ENCODE results near the gene HHEX.
A peak's percentile ranks its signal among the peaks of the same experiment; 100 is the strongest.

HHEX gene

GRCh38 chr10:92695679-92696605 lies 6.2 kb downstream of the HHEX start:
- peak; percentile 75 for DNase-seq

DNA sequence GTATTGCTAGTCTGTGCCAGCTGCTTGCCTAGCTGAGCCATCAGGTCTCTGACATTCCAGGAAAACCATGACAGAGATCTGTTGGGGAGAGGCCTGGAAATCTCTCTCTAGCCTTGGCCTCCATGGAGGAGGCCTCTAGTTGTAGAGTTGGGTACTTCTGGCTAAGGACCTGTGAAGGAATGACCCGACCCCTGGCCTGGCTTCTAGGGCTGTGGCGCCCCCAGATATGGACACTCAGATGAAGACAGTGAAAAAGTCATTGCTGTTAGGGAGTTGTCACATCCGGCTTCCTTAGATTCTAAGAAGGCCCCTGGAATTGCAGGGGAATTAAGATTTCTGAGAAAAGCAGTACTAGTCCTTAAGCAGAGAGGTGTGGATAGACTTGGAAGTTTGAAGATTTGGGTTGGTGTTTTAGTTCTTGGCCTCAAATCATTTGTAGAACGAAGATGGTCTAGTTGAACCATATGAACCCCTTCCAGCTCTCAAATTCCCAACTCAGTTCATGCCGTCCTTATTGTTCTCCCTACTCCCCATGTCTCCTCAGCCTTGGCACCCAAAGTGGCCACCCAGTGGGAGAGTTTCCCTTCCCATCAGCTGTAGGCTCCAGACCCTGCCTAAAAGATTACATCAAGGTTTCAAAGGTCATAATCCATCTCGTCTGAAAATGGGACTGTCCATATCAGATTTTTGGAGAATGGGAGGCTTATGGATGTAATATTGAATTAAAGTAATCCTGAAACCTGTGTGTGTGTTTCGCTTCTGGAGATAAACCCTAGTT lies 7.0 kb downstream of the HHEX start:
- no peak for DNase-seq

GRCh38 chr10:92697663-92698511 lies 8.1 kb downstream of the HHEX start:
- DNase-seq, result no peak

- no peak for DNase-seq
These were observed 9.4 kb downstream of the HHEX start for GRCh38 chr10:92699193-92699517.

DNA sequence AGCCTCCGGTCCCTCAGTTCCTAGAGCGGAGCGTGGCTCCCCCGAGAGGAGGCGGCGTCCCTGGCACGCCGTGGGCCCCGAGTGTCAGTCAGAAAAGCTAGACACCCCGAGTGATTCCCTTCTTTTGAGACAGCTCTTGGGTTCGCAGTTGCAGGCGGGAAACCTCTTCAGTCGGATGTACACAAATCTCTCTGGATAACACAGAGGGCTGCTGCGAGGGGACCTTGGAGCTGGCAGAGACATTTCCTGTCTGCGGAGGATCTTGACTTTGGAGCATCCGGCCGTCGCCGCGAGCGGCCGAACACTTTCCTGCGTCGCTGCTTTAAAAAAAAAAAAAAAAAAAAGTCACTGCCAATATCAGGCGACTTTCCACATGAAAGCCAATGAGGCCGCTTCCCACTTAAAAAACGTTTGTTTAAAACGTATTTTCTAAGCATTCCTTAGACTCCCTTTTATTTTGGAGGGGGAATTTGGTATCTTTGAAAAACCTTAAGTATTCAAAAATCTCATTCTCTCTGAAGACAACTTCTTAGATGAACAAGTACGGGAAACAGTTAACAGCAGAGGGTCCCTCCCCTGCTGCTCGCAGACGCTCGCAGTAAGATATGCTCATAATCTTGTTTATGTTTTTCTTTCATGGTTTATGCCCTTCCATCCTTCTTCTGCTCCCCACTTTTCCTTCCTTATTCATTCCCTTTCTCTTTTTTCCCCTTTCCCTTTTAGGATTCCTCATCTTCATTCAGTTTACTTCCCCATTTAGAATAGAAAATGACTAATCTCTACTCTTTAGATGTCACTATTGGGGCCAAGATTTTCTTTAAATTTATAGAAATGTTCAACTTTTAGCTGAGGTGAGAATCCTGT lies 10.0 kb downstream of the HHEX start:
- peak; percentile 73 for DNase-seq

GRCh38 chr10:92702301-92702916 lies 12.7 kb downstream of the HHEX start:
- DNase-seq, result no peak

DNA sequence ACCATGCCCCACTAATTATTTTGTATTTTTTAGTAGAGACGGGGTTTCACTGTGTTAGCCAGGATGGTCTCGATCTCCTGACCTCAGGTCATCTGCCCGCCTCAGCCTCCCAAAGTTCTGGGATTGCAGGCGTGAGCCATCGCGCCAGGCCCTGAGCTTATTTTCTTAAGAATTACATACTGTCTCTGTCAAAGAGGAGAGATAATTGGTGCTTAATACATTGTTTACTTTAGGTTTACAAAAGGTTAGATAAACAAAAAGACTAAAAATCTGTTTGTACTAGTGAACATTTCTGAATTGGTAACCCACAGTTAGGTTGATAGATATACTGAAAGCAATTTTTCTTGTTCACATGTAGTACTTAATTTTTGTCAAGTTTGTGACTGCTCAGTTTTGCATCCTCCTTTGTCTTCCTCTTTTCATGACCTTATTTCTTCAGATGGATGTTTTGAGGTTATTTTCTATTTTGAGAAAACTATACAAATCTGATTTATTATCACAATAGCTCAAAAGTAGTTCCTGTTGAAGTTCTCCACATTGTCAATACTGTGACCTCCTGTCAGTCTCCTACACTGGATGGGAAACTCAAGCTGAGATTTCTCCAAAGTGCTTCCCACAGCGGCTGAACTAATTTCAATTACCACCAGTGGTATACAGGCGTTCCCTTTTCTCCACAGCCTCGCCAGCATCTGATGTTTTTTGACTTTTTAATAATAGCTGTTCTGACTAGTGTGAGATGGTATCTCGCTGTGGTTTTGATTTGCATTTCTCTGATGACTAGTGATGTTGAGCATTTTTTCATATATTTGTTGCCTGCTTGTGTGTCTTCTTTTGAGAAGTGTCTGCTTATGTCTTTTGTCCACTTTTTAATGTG lies 22.5 kb downstream of the HHEX start:
- DNase-seq, result no peak

DNA sequence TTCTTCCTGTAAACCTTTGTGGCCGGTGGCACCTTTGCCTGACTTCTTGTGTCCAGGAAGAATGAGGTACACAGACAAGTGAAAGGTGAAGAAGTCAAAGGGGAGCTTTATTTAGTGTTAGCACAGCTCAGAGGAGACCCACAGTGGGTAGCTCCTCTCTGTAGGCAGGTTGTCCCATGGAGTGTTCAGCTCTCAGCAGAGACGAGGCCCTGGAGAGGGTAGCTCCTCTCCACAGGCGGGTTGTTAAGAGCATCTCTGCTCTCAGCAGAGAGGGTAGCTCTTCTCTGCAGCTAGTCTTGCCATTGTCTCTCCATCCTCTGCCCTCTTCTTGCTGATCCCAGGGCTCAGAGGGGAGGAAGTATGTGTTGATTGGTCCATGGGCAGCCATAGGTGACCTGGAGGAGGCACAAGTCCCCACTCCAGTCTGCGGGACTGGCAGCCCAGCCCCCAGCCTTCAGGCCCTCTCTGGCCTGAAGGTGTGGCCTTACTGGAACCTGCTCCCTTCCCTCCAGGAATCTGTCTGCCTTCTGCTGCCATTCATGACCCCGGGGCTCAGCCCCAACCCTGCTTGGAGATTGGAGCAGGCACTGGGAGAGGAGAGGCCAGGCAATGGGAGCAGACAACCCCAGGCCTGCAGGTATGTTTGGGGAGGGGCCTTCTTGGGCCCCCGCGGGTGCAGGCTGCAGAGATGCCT lies 24.5 kb downstream of the HHEX start:
- no peak for DNase-seq

- no peak for DNase-seq
These were observed 25.1 kb downstream of the HHEX start for GRCh38 chr10:92714872-92715271.

GRCh38 chr10:92719991-92720830 lies 30.5 kb downstream of the HHEX start:
- DNase-seq, result no peak

DNA sequence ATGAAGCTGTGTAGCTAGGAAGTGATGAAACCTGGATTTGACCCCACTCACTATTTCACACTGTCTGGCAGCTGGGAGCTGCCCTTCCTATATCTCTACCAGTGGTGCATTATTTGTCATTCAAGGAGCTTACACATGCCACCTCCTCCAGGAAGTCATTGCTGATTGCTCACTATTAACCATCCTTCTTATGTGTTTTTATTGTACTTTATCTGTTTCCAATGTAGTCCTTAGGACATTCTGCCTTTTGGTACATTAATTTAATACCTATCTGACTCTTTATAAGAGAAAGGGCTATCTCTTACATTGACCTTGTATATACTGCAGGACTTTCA lies 31.0 kb downstream of the HHEX start:
- no peak for DNase-seq

DNA sequence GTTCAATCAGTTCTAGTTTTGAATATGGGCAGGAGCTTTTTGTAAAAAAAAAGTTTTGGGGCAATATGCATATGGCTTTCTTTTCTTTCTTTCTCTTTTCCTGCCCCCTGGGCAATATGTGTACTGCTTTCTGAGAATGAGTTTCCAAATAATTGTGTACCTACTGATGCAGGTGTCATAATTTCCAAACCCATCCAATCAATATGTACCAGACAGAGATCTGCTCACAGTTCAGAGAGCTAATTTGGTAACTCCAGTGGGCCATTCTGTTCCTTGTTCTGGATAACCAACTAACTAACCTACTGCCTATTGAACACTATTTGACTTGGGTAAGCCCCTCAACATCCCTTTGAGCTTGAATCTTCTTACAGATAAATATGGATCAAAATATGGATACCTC lies 32.6 kb downstream of the HHEX start:
- DNase-seq, result no peak

DNA sequence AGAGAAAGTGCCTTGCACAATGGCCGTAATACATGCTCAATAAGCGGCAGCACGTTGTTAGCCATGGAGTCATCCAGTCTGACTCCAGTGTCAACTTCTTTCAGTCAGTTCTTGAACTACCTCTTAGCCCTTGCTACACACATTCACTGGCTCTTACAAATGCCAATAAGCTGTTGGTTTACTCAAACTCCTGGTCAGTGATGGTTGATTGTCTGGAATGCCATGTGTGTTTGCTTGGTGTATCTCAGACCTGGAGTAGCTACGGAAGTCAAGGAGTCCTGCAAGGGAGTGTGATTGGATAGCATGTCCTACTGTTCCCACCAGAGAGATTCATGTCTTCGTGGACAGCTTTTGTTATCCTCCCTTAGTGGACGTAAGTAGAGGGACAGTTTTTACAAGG lies 37.4 kb downstream of the HHEX start:
- DNase-seq, result no peak

GRCh38 chr10:92727550-92727949 lies 37.8 kb downstream of the HHEX start:
- DNase-seq, result no peak

DNA sequence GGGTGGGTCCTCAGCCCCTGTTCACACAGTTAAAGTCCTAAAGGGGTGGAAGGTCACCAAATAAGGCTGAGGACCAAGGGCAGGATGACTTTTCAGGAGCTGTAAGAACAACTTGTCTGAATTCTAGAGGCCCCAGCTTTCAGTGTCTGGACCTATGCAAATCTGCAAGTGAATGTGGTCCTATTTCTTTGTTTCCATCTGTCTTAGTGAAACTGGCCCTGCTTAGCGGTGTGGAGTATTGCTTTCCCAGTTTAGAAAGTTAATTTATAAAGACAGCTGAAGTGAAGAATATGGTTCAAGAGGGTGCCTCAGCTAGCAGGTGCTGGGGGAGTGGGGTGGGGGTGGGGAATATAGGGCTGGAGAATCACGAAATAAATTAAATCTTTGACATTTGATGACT lies 40.1 kb downstream of the HHEX start:
- DNase-seq, result no peak

GRCh38 chr10:92732958-92733357 lies 43.2 kb downstream of the HHEX start:
- DNase-seq, result no peak

DNA sequence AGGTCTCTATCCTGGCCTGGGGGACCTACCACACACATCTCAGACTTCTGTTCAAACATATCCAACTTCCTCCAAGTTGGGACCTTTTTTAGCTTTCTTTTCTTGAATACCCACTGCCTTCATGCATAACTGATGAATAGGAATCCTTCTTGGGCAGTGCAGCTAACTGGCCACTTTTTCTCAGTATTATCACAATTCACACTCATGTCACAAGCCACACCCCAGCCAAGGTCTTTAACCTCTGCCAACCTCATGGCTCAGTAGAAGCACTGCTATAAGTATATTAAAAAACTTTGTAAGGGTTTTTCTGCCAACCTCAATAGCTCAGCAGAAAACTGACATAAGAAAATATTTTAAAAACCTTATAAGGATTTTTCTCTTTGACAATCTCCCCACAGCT lies 44.5 kb downstream of the HHEX start:
- DNase-seq, result no peak

GRCh38 chr10:92735938-92736337 lies 46.2 kb downstream of the HHEX start:
- no peak for DNase-seq

- no peak for DNase-seq
These were observed 47.7 kb downstream of the HHEX start for GRCh38 chr10:92737484-92737883.

Data from islet precursor cell (in vitro differentiated cells).